G401 (cell line): Measurements from ENCODE around the gene MORN1. TPM values are rescaled to one million over a fixed set of nuclear protein-coding genes. Genes with fewer than 3 reads are reported as not detected.

Experiments
- DNase-seq: peaks from one replicate; pipeline ENCODE4 v3.0.0-alpha.2; 2015; ENCODE audit warnings: low spot score
- in situ Hi-C: cut with HindIII; loops from 2 replicates; pipeline ENCODE4 v1.10.0; 2016; ENCODE audit warnings: low sequenced_read_pairs, mixed read lengths
- total RNA-seq: library from RNA; depleted of rRNA; stranded (reverse); fragments of >200 nt; shearing (Covaris generic); gene quantifications from 2 replicates; pipeline ENCODE4 v1.2.3, GENCODE V29; 2014

Gene MORN1
- total RNA-seq, 1 experiment from 2014 or later = 29.1 TPM

DNA sequence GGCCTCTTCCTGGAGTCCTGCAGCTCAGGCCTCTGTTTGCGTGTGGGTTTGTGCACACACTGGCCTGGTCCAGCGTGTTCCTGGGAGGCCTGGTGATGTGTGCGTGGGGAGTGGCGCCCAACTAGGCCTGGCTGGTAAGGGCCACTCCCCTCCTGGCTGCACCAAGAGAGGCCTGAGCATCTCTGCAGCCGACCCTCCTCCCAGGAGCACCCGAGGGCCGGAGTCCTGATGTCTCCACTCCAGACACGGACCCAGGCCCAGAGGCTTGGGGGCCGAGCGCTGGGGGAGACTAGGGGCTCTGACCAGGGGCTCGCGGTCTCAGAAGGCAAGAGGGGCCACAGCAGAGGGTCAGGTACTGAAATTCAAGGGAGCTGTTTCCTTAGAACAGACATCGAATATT lies 33.3 kb downstream of the MORN1 start:
- no peak for DNase-seq
- in situ Hi-C loops = no loop called here

DNA sequence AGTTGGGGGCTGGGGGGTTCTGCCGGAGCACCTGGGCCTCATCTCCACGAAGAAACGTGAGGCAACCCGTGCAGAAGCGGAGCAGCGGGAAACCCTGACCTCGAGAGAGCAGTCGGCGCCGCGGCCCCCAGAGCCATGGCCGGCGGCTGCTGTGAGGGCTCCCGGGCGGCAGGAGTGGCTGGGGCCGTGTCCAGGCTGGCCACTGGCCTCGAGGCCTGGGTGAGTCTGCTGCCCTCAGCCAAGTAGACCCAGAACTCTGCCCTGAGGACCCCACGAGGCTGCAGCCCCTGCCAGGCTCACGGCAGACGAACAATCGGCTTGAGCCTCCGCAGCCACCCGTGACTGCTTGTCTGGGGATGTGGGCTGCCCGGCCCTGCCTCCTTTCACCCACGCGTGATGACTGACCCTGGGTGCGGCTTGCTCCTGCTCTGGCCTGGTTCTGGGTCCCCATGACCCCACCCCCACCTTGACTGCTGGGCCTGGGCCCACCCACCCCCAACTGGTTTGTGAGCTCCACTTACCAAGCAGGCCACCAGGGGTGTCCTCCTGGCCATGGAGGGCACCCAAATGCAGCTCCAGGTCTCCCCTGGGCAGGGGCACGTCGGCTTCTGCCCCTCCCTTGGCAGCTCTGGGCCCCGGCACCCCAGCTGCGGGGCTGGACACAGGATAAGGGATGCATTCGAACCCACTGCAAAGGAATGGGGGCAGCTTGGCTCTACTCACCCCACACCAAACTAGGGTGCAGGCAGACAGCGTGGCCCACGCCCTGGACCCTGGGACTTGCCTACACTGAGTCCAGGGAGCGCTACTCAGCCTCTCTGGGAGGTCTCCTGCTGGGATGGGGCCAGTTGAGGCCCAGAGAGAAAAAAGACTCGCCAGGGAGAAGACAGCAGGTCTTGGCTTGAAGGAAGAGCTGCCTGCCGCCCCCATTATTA lies 34.2 kb downstream of the MORN1 start:
- in situ Hi-C loops = no loop called here
- DNase-seq = no peak

DNA sequence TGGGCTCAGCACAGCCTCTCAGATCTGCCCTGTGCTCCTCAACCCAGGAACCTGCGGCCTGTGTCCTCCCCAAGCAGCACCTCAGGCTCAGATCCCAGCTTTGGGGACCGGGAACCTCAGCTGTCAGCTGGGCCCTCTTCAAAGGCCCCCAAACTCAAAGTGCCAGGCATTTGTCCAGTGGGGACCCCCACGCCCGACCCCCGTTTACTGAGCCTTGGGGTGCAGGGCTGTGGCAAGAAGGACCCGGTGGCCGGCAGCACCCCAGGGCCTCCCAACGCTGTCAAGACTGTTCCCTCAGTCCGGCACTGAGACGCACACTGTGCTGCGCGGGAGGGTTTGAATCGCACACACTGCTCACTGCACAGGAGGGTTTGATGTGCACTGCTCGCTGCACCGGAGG lies 35.0 kb downstream of the MORN1 start:
- in situ Hi-C loops = no loop called here

DNA sequence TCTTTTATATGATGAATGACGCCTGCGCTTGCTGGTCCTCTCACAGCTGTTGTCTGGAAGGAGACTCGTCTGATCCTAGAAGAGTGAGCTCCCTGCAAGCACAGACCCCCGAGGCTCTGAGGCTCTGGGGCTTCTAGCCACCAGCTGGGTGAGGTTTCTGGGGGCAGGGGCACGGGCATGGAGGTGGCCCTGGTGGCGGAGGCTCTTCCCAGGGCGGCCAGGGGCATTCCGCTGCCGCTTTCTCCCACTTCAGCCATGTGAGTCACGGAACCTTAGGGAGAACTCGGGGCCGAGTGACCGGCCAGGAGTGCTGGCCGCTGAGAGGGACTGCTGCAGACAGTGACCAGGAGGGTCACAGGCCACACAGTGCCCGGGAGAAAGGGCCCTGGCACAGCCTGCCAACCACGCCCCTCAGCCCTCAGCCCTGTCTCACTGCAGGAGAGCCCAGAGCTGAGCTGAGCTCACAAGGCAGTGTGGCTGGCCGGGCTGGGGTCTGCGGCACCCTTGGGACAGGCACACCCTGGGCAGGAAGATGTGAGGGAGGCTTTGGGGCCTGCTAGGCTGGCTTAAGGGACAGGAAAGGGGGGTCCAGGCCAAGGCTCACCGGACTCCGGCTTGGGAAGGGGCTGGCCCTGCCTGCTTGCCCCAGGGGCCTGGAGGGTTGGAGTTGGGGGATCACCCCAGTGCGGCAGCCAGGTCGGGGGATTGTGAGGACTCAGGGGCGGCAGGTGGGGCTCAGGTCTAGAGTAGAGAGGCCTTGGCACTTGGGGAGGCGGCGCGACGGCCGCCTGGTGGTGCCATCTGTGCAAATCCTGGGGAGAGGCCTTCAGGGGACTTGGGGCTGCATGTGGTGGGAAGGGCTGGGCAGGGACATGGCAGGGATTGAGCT lies 35.7 kb downstream of the MORN1 start:
- DNase-seq = no peak
- in situ Hi-C loops = no loop called here

More for the DNA sequence above, 35.0 kb downstream of the MORN1 start:
- no peak for DNase-seq

DNA sequence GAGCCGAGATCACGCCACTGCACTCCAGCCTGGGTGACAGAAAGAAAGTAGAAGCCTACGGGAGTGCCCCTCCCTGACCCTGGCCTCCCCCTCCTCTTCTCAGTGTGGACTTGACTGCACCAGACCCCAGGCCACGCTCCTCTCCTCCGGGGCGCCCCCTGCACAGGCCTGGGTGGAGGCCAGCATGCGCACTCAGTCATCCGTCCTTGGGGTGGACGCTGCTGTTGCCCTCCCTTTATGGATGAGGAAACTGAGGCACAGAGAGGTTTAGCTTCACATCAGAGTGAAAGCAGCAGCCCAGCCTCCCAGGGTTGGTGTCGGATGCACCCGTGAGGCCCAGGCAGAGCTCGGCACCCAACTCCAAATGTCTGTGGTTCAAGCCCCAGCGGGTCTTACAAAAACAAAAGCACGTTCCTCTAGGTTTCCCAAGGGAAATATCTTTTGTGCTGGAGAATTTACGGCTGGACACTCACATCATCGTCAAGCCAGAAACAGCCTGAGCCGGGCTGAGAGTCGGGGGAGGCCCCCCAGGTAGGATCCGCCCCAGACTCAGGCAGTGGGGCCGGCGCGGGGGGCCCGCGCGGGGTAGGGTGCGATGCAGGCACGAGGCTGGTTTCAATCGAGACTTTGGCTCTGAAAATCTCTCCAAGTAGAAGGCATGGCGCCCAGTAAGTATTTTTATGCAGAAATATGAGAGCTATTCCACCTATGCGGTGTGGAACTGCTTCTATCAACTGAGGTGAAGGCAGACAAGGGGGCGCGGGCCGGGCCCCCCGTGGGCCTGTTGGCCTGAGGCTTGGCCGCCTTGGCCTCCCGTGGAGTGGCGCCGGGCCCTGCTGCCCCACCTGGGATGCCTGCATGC lies 36.6 kb downstream of the MORN1 start:
- DNase-seq = no peak
- in situ Hi-C loops = no loop called here

DNA sequence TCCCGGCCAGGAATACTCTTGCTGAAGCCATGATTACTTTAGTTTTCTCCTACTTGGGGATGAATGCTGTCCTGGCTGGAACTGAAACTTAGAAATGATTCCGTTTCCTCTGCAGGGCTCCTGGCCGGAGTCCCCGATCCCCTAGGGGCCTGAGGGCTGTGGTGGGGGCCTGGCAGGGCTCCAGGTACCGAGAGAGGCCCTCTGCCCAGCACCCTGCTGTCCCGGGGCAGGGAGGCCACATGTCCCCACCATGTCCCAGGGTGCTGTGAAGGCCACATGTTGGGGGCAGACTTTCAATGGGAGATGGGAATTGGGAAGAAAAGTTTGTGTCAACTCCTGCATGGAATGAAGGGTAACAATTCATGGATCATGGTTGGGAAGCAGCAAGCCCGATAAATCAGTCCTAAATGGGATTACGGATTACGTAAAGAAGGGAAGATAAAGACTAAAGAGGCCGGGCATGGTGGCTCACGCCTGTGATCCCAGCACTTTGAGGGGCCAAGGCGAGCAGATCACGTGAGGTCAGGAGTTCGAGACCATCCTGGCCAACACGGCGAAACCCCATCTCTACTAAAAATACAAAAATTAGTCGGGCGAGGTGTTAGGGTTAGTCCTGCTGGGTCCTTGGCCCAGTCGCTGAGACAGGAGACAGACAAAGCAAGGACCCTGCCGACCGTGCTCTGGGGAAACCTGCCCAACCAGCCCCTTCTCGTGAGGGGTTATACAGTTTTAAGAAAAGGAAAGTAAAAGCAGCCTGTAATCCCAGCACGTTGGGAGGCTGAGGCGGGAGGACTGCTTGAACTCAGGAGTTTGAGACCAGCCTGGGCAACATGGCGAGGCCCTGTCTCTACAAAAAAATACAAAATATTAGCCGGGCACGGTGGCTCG lies 37.6 kb downstream of the MORN1 start:
- DNase-seq = no peak
- in situ Hi-C loops = no loop called here

DNA sequence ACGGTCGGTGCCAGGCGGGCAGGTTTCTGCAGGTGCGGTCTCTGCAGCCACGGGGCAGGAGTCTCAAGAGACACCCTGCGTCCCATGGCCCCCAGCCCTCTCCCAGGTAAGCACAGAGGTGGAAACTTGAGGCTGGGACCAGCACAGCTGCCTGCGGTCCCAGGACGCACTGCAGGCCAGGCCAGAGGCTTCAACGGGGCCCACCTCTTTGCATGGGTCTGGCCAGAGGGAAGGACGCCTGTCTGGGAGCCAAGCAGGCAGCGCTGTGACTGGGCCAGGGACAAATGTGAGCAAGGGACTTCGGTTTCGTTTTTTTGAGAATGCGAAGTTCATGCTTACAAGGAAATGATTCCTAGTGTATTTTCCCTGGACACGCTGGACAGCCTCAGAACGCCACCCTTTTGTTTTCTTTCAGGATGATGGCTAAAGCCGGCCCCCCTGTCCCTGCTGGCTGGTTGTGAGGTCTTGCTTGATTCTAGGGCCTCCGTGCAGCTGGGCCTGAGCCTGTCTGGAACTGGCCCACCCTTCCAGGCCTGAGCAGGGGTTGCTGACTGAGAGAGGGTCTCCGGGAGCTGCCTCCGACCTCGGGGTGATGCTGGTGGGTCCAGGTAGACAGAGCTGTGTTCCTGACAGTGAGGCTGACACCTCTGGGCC lies 38.3 kb downstream of the MORN1 start:
- no peak for DNase-seq
- in situ Hi-C loops = no loop called here

DNA sequence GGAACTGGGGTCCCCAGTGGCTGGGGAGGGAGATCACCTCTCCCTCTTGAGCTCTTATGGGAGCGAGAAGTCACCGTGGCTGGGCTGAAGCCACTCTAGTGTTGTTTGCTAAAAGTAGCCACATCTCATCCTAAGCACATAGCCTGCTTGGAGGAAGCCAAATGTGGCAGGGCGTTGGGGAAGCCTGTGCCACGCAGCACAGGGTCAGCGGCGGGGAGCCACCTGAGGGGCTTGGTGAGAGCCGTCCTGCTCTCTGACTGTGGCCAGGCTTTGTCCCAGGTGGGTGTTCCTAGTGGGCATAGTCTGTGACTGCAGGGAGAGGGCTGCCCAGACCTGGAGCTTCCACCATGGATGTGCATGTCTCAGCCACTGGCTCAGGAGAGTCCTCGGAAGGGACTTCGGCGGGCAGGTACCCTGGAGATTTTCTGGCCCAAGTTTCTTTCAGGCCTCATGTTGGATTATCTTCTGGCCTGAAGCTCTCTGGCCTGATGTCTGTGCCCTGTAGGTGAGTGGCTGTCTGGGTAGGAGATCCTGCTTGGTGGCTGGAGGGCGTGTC lies 38.9 kb downstream of the MORN1 start:
- DNase-seq = no peak
- in situ Hi-C loops = no loop called here

DNA sequence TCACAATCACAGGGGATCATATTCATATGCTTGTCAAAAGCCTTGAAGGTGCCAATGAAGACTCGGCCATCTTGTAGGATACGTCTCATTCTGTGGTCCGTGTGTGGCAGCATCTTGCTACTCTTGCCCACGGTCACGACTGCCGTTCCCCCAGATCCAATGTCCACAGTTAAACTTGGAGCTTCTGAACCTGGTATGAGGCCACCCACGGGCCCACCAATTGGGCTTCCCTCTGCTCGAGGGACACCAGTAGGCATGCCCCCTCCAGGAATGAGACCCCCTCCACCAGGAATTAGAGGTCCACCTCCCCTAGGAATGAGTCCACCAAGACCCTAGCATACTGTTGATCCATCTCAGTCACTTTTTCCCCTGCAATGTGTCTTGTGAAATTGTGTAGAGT lies 39.6 kb downstream of the MORN1 start:
- DNase-seq = no peak
- in situ Hi-C loops = no loop called here

DNA sequence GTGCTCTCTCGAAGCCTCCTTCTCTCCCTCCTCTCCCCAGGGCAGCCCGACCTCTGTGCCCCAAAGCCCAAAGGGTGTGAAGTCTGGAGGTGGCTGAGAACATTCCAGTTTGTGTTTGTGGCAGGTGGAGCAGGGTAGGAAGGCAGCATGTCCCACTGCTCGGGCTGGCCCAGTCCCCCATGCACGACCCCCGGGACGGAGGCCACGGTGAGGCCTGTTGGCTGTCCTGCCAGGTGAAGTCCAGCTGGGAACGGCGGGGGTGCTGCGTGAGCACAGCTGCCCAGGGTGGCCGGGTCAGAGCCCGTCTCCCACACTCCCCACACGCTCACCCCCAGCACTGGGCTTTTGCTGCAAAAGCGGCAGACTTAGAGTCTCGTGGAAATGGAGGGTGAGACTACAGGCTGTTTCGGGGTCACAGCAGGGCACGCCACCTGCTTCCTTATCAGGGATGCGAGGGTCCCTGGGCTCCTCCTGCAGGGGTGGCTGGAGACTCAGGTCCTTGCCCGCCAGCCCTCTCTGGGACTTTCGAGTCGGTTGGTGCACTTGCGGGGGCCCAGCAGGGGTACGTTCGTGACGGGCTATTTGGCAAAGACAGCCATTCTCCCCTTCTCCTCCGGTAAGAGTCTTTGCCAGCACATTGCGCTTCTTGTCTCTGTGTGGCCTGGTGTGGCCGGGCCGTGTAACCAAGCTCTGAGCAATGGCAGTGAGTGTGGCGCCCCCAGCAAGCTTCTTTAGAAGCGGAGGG lies 40.3 kb downstream of the MORN1 start:
- in situ Hi-C loops = no loop called here
- no peak for DNase-seq

DNA sequence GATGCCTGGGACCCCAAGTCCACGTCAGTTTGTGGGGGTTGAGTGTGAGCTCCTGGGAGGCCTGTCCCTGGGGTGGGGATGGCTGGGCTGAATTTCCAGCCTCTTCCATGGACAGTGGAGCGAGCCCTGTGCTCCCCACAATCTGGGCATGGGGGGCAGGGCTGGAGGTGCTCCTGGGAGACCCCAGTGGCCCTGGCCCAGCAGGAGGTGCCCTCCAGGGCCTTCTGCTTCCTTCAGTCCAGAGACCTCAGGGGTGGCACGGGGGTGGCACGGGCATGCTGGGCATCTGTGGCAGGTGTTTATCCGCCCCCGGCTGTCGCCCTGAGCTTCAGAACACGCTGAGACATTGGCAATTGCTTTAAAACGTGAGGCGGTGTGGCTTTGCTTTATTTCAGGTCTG lies 40.9 kb downstream of the MORN1 start:
- no peak for DNase-seq
- in situ Hi-C loops = no loop called here

DNA sequence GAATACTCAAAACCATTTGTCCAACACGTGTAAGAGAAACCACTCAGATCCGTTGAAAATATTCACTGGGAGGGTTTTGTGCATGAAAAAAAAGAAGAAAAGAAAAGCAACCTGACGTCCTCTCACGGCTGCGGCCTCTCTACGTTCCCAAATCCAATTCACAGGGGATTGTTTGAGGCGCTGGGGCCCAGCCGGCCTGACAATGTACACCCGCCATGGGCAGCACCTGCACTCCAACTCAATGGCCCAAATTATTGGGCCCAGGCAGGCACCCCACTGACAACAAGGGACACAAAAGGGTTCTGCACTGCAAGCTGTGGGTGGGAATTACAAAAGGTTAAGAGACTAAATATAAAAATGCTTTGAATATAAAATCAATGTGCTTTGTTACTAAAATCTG lies 41.5 kb downstream of the MORN1 start:
- in situ Hi-C loops = loop anchor here (5.0 kb wide), 1 partner anchor 153 kb away; no protein-coding TSS in a partner anchor

DNA sequence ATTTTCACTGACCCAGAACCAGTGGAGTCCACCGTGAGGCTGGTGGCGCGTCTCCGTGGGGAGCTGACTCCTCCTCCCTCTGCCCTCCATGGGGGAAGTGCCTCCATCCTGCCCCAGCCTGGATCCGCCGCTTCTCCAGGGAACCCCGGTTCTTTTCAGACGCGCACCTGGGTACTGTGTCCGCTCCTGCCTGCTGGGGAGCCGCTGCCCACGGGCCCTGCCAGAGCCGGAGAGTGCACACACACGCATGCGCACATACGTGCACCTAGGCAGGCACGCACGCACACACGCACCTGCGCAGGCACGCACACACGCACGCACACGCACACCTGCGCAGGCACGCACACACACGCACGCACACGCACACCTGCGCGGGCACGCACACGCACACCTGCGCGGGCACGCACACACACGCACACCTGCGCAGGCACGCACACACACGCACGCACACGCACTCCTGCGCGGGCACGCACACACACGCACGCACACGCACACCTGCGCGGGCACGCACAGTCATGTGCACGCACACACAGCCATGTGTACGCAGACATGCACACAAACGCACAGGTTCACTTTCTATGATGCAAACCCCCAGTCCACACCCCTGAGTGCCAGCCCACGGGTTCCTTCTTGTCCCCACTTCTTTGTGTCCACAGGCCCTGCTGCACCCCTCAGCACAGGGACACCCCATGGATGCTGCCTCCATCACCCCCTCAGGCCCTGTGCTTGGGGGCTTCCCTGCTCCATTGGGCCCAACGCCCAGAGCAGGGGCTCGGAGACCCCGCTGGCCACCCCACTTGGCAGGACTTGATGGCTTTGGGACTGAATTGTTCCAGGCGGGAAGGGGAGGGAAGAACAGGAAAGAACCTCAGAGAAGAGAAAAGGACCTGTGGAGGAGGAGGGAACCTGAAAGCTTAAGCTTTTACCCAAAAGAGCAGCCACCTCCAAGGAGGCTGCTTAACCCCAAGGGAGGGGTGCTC lies 42.7 kb downstream of the MORN1 start:
- in situ Hi-C loops = loop anchor here (5.0 kb wide), 1 partner anchor 151 kb away; no protein-coding TSS in a partner anchor
- DNase-seq = no peak

More for the DNA sequence above, 41.5 kb downstream of the MORN1 start:
- no peak for DNase-seq

DNA sequence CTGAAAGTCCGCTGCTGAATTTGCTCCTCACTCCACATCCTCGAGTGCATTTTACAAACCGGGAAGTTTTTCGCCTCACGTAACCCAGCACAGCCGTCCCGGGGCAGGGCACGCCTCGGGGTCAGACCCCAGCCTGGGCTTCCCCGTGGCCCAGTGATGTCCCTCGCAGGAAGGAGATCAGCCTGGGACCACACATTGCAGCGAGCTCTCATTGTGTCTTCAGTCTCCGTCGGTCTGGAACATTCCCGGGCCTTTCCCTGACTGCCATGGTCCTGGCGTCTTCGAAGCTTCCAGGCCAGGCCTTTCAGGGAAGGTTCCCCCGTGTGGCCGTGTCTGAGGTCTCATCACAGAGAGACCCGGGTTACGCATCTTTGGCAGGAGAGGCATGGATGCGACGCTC lies 43.5 kb downstream of the MORN1 start:
- in situ Hi-C loops = loop anchor here (5.0 kb wide), 1 partner anchor 151 kb away; no protein-coding TSS in a partner anchor
- no peak for DNase-seq

DNA sequence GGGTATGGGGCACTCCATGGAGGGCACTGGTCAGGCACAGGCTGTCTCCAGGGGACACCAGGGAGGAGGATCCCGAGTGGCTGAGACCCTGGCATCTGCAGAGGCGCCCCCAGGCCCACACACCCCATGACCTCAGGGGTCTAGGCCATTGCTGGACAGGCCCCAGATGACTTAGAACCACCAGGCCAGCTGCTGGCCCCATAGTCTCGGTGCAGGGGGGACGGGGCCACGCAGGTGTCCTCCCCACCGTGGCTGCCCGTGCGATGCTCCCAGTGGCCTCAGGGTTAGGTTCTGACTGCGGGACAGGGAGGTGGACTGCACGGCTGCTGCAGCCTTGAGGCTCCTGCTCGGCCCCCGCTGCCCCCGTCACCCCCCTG lies 44.0 kb downstream of the MORN1 start:
- in situ Hi-C loops = loop anchor here (5.0 kb wide), 1 partner anchor 150 kb away; no protein-coding TSS in a partner anchor
- no peak for DNase-seq
